ENCODE data around the gene PDLIM1. TPM values are rescaled to one million over a fixed set of nuclear protein-coding genes. Genes with fewer than 3 reads are reported as not detected.
A peak's percentile ranks its signal among the peaks of the same experiment; 100 is the strongest.

Gene PDLIM1
- total RNA-seq, 1 experiment from 2014 or later = 115 TPM

DNA sequence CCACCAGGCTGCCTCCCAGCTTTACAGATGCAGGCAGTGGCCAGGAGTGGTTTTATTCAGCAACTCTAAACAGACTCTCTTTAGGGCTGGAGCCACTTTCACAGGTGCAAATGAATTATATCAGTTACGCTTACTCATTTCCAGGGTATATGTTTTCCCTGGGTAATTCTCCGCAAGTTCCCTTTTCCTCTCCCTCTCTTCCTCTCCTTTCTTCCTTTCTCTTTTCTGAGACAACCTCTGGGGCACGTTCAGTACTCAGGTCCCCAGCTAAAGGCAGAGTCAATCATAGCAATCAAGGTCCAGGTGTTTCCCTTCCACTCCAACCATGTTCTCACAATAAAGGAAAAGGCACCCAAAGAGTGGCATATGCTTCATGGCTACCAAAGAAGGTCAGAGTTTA lies 41.3 kb downstream of the PDLIM1 start:
- Histone ChIP-seq H2BK15ac (ENCODE audit: low read depth, low read length) (no peak overlapping the region), H3K56ac (ENCODE audit: insufficient read length, low read depth, low read length) (no peak overlapping the region), H3K79me1 (ENCODE audit: insufficient read depth, low read depth, low read length, poor library complexity, severe bottlenecking) (peaks cover 4% of the 10 kb centered on the region), H3T11ph (ENCODE audit: low read length) (no peak overlapping the region), H3K14ac (ENCODE audit: insufficient read depth, low read length) (no peak overlapping the region), H3K23me2 (ENCODE audit: insufficient read length, low read depth, low read length, poor library complexity, severe bottlenecking) (no peaks in the 10 kb centered on the region), H2BK5ac (ENCODE audit: insufficient read length, low read length) (no peak overlapping the region), H2AK5ac (ENCODE audit: insufficient read length, low read length) (no peak overlapping the region), H4K91ac (ENCODE audit: insufficient read length, low read depth, low read length) (no peak overlapping the region), H3K18ac (ENCODE audit: insufficient read length, low read depth, low read length) (no peak overlapping the region), H3K4ac (ENCODE audit: low read depth, low read length) (no peak overlapping the region), H3K4me2 (ENCODE audit: insufficient read depth, insufficient read length, low read length) (no peak overlapping the region), H3K27ac (ENCODE audit: insufficient read length, low read depth, low read length) (no peak overlapping the region), H4K8ac (replicated peaks; ENCODE audit: insufficient read length, low read depth, low read length) (no peak overlapping the region), H4K20me1 (ENCODE audit: control insufficient read depth, insufficient read depth, insufficient read length) (no peaks in the 10 kb centered on the region), H2AFZ (ENCODE audit: low read length) (no peak overlapping the region), H3K79me2 (ENCODE audit: insufficient read depth, low read length) (no peaks in the 10 kb centered on the region), H3K9ac (ENCODE audit: extremely low read depth, insufficient read length, low read length) (no peak overlapping the region), H3K27me3 (ENCODE audit: insufficient read depth, low read length) (no peaks in the 10 kb centered on the region), H2BK12ac (ENCODE audit: insufficient read length, low read depth, low read length) (no peak overlapping the region), H2BK20ac (ENCODE audit: low read depth, low read length, poor library complexity, severe bottlenecking) (no peak overlapping the region), H3K23ac (ENCODE audit: insufficient read length, low read depth, low read length) (no peak overlapping the region), H4K5ac (ENCODE audit: insufficient read length, low read depth, low read length) (no peak overlapping the region), H2BK120ac (ENCODE audit: low read depth, low read length, poor library complexity, severe bottlenecking) (no peak overlapping the region), H3K4me1 (ENCODE audit: insufficient read depth, low read length) (peaks cover 5% of the 10 kb centered on the region; the same call in 1 of the 2 replicates), H3K9me3 (ENCODE audit: control insufficient read depth, low read depth, low read length) (no peaks in the 10 kb centered on the region)
- TF ChIP-seq CTCF (conservative IDR thresholded peaks at IDR 0.05) = no peak
- H3K9me3 Mint-ChIP-seq = no peaks in the 10 kb centered on the region; a peak in 1 of 5 replicates
- H3K27ac Mint-ChIP-seq = peak overlapping the region in 2 of 3 experiments; percentile 37 to 66; a peak in 4 of 7 replicates
- H3K4me1 Mint-ChIP-seq = peaks cover 27 to 29% of the 10 kb centered on the region in 2 experiments
- DNase-seq = no peak
- H3K36me3 Mint-ChIP-seq (ENCODE audit: insufficient read depth in 1 of 3, low read depth in 3 of 3) = peaks cover 2 to 33% (median 27%) of the 10 kb centered on the region in 3 experiments; a peak in 6 of 7 replicates
- no peaks in the 10 kb centered on the region for H3K27me3 Mint-ChIP-seq (ENCODE audit: low read depth)
- H3K4me3 Mint-ChIP-seq = no peak overlapping the region
- no CpG with 5 or more reads among the region's 3 CpGs for WGBS (ENCODE audit: extremely low coverage, insufficient read length, low lambda C conversion rate)
